HG03039 (cell line): ENCODE results near the gene OOSP3.

Experiments used
- ATAC-seq: cut with Tn5 transposase; IDR thresholded peaks from one replicate; pipeline ENCODE4 v1.9.1; 2021; ENCODE audit warnings: mild to moderate bottlenecking, moderate library complexity; ENCODE audit not compliant: unreplicated experiment

Gene OOSP3

GRCh38 chr11:59943997-59944714 is 65.6 kb downstream of the OOSP3 start:
- no peak for ATAC-seq

- ATAC-seq, result no peak
Observed at GRCh38 chr11:59944720-59945119, 66.1 kb downstream of the OOSP3 start.
